Measurements from ENCODE around the gene NEUROD1. TPM values are rescaled to one million over a fixed set of nuclear protein-coding genes. Genes with fewer than 3 reads are reported as not detected.

Gene NEUROD1
- polyA plus RNA-seq (2012; ENCODE audit: insufficient read length, low read depth) = not detected

DNA sequence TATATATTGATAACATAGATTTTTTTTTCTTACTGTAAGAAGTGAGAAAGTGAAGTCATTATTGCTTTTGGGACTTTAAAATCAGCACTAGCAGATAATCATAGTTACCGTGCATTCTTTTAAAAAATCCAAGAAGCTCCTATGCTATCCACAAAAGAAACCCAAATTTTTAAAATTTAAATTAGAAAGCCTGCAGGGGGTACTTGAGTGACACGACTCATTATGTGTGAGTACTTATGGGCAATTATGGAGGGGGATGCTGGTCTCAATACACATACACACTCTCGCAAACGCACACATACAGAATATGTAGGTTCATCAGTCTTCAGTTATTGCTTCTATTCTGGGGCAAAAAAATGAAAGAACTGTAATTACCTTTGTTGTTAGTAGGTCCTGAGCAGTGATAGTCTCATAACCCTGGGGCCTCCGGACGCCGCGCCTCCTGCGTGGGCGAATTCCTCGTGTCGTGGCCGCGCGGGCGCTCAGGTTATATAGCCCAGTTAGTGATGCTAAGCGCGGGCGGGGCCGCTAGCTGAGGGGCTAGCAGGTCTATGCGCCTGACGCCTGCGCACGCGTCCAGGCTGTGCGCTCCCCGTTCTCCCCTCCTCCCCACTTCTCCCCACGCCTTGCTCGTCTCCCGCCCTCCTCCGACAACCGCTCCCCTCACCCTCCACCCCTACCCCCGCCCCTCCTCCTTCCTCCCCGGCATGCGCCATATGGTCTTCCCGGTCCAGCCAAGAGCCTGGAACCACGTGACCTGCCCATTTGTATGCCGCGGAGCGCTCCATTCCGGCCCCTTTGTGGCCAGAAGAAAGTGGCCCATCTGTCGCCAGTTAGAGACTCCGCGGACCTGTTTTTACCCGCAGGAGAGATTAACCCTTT, at the start of gene NEUROD1:
Gene NEUROD1, minus strand, starts transcription at position 463 of the 882 bp plus-strand sequence. CDS start 1,657 bp downstream, outside the sequence.
- TF ChIP-seq FOXP2 (optimal IDR thresholded peaks at IDR 0.05; ENCODE audit: borderline replicate concordance, extremely low read depth, extremely low read length, insufficient read depth) (no peak), TAF1 (IDR thresholded peaks at IDR 0.05; ENCODE audit: borderline replicate concordance, insufficient read depth, low read length) (no peak), POLR2AphosphoS5 (IDR thresholded peaks at IDR 0.05; ENCODE audit: low read depth, low read length) (no peak), SIN3A (IDR thresholded peaks at IDR 0.05; ENCODE audit: borderline replicate concordance, insufficient read depth, low read length) (no peak)
- TF ChIP-seq, protein P1, sequence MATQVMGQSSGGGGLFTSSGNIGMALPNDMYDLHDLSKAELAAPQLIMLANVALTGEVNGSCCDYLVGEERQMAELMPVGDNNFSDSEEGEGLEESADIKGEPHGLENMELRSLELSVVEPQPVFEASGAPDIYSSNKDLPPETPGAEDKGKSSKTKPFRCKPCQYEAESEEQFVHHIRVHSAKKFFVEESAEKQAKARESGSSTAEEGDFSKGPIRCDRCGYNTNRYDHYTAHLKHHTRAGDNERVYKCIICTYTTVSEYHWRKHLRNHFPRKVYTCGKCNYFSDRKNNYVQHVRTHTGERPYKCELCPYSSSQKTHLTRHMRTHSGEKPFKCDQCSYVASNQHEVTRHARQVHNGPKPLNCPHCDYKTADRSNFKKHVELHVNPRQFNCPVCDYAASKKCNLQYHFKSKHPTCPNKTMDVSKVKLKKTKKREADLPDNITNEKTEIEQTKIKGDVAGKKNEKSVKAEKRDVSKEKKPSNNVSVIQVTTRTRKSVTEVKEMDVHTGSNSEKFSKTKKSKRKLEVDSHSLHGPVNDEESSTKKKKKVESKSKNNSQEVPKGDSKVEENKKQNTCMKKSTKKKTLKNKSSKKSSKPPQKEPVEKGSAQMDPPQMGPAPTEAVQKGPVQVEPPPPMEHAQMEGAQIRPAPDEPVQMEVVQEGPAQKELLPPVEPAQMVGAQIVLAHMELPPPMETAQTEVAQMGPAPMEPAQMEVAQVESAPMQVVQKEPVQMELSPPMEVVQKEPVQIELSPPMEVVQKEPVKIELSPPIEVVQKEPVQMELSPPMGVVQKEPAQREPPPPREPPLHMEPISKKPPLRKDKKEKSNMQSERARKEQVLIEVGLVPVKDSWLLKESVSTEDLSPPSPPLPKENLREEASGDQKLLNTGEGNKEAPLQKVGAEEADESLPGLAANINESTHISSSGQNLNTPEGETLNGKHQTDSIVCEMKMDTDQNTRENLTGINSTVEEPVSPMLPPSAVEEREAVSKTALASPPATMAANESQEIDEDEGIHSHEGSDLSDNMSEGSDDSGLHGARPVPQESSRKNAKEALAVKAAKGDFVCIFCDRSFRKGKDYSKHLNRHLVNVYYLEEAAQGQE (IDR thresholded peaks at IDR 0.05; ENCODE audit: insufficient read depth in 1 of 2, low read depth in 2 of 2, low read length in 2 of 2) = no peak

- TF ChIP-seq POLR2AphosphoS5 (IDR thresholded peaks at IDR 0.05; ENCODE audit: low read depth, low read length) (no peak), FOXP2 (optimal IDR thresholded peaks at IDR 0.05; ENCODE audit: borderline replicate concordance, extremely low read depth, extremely low read length, insufficient read depth) (no peak), TAF1 (IDR thresholded peaks at IDR 0.05; ENCODE audit: borderline replicate concordance, insufficient read depth, low read length) (no peak), SIN3A (IDR thresholded peaks at IDR 0.05; ENCODE audit: borderline replicate concordance, insufficient read depth, low read length) (no peak)
- TF ChIP-seq, protein P1 (IDR thresholded peaks at IDR 0.05; ENCODE audit: insufficient read depth in 1 of 2, low read depth in 2 of 2, low read length in 2 of 2) = no peak
Observed at GRCh38 chr2:181725476-181725875, 45.2 kb upstream of the NEUROD1 start.

GRCh38 chr2:181724662-181725061, 44.3 kb upstream of the NEUROD1 start:
- TF ChIP-seq SIN3A (IDR thresholded peaks at IDR 0.05; ENCODE audit: borderline replicate concordance, insufficient read depth, low read length) = no peak
- TF ChIP-seq TAF1 (IDR thresholded peaks at IDR 0.05; ENCODE audit: borderline replicate concordance, insufficient read depth, low read length) = no peak
- TF ChIP-seq FOXP2 (optimal IDR thresholded peaks at IDR 0.05; ENCODE audit: borderline replicate concordance, extremely low read depth, extremely low read length, insufficient read depth) = no peak
- TF ChIP-seq POLR2AphosphoS5 (IDR thresholded peaks at IDR 0.05; ENCODE audit: low read depth, low read length) = no peak
- TF ChIP-seq, protein P1 (IDR thresholded peaks at IDR 0.05; ENCODE audit: insufficient read depth in 1 of 2, low read depth in 2 of 2, low read length in 2 of 2) = no peak

GRCh38 chr2:181723731-181724130, 43.4 kb upstream of the NEUROD1 start:
- TF ChIP-seq POLR2AphosphoS5 (IDR thresholded peaks at IDR 0.05; ENCODE audit: low read depth, low read length) = no peak
- TF ChIP-seq, protein P1 (IDR thresholded peaks at IDR 0.05; ENCODE audit: insufficient read depth in 1 of 2, low read depth in 2 of 2, low read length in 2 of 2) = no peak
- no peak for TF ChIP-seq FOXP2 (optimal IDR thresholded peaks at IDR 0.05; ENCODE audit: borderline replicate concordance, extremely low read depth, extremely low read length, insufficient read depth)
- no peak for TF ChIP-seq SIN3A (IDR thresholded peaks at IDR 0.05; ENCODE audit: borderline replicate concordance, insufficient read depth, low read length)
- TF ChIP-seq TAF1 (IDR thresholded peaks at IDR 0.05; ENCODE audit: borderline replicate concordance, insufficient read depth, low read length) = no peak
